CD8-positive, alpha-beta memory T cell (primary cell): ENCODE data around the gene CALR. TPM values are rescaled to one million over a fixed set of nuclear protein-coding genes. Genes with fewer than 3 reads are reported as not detected.

Source experiments
- CTCF ChIA-PET: fragments of 350-600 bp; sonication (Branson Sonifier 250); formaldehyde crosslinking; loops from one replicate; lab custom pipeline; 2021; ENCODE audit warnings: antibody characterized with exemption; lab: Charles Lee
- POLR2A ChIA-PET: fragments of 350-600 bp; sonication (Branson Sonifier 250); formaldehyde crosslinking; loops from one replicate; lab custom pipeline; 2021; ENCODE audit warnings: antibody characterized with exemption; lab: Charles Lee
- DNase-seq, 5 donors: peaks; one replicate each; pipeline versions ENCODE4 v3.0.0 to v3.0.0-alpha.2; 2020 to 2022; ENCODE audit warnings: mixed read lengths in 1 of 5
- H3K27ac ChIP-seq: one replicate; pipeline ENCODE4 v1.7.0; 2013; ENCODE audit warnings: low read depth, mild to moderate bottlenecking, low read length, moderate library complexity
- H3K27me3 ChIP-seq: 2 replicates; pipeline ENCODE4 v1.7.0; 2013; ENCODE audit warnings: low read length, mild to moderate bottlenecking; ENCODE audit not compliant: insufficient read depth, poor library complexity, severe bottlenecking
- H3K36me3 ChIP-seq: 2 replicates; pipeline ENCODE4 v1.7.0; 2013; ENCODE audit warnings: mild to moderate bottlenecking, low read length, moderate library complexity; ENCODE audit not compliant: insufficient read depth
- H3K4me1 ChIP-seq: 2 replicates; pipeline ENCODE4 v1.7.0; 2013; ENCODE audit warnings: mild to moderate bottlenecking, low read length, moderate library complexity; ENCODE audit not compliant: insufficient read depth
- H3K4me3 ChIP-seq: 2 replicates; pipeline ENCODE4 v1.7.0; 2013; ENCODE audit warnings: mild to moderate bottlenecking, low read length
- H3K9me3 ChIP-seq: 2 replicates; pipeline ENCODE4 v1.7.0; 2013; ENCODE audit warnings: mild to moderate bottlenecking, low read length
- H3K27ac Mint-ChIP-seq, 8 donors: one replicate each; pipeline ENCODE4 v1.8.0; 2020 to 2021; ENCODE audit warnings: mixed read lengths in 8 of 8, mild to moderate bottlenecking in 6 of 8, inconsistent platforms in 3 of 8, moderate library complexity in 3 of 8
- H3K27me3 Mint-ChIP-seq, 2 donors: one replicate each; pipeline ENCODE4 v1.8.0; 2020 to 2021; ENCODE audit warnings: mixed read lengths in 2 of 2, mild to moderate bottlenecking in 1 of 2, moderate library complexity in 1 of 2
- H3K36me3 Mint-ChIP-seq, 3 donors: one replicate each; pipeline ENCODE4 v1.8.0; 2020 to 2021; ENCODE audit warnings: mixed read lengths in 3 of 3, inconsistent platforms in 1 of 3, mild to moderate bottlenecking in 1 of 3
- H3K4me1 Mint-ChIP-seq, 3 donors: one replicate each; pipeline ENCODE4 v1.8.0; 2020 to 2021; ENCODE audit warnings: mixed read lengths in 3 of 3, inconsistent platforms in 1 of 3, mild to moderate bottlenecking in 1 of 3
- H3K4me3 Mint-ChIP-seq, 7 donors: one replicate each; pipeline ENCODE4 v1.8.0; 2020 to 2021; ENCODE audit warnings: mixed read lengths in 7 of 7, mild to moderate bottlenecking in 6 of 7, moderate library complexity in 4 of 7, inconsistent platforms in 2 of 7
- H3K9me3 Mint-ChIP-seq, 5 donors: one replicate each; pipeline ENCODE4 v1.8.0; 2020 to 2022; ENCODE audit warnings: mixed read lengths in 5 of 5, mild to moderate bottlenecking in 3 of 5, moderate library complexity in 2 of 5, inconsistent platforms in 1 of 5
- polyA plus RNA-seq: library from polyadenylated mRNA; unstranded; fragments of 300-500 nt; fragmentation: Illumina TruSeq; gene quantifications from one replicate; pipeline ENCODE4 v1.2.3, GENCODE V29; 2021
- total RNA-seq, 2 experiments: library from RNA; stranded (reverse); gene quantifications; one replicate each; pipeline ENCODE4 v1.2.3, GENCODE V29; 2021

CALR gene
- total and polyA plus RNA-seq, 3 experiments from 2014 or later = 174 to 843 (median 832) TPM

- peaks cover 12% of the 10 kb centered on the region for H3K36me3 ChIP-seq
- no peaks in the 10 kb centered on the region for H3K27me3 ChIP-seq
- peak overlapping the region in 4 of 8 donors; percentile 9 to 80 (median 38) for H3K27ac Mint-ChIP-seq
- peaks cover 12 to 20% (median 14%) of the 10 kb centered on the region in 3 donors for H3K4me1 Mint-ChIP-seq
- POLR2A ChIA-PET = no interaction called here
- peaks cover 3 to 35% (median 5%) of the 10 kb centered on the region in 3 donors for H3K36me3 Mint-ChIP-seq
- CTCF ChIA-PET = interaction anchor here (2.4 kb wide), 1 partner anchor 44 kb away, joined by 8 read pairs; no protein-coding TSS in a partner anchor
- no peaks in the 10 kb centered on the region for H3K9me3 ChIP-seq
- peaks cover 5% of the 10 kb centered on the region for H3K4me1 ChIP-seq
- no peak overlapping the region for H3K27ac ChIP-seq
- H3K4me3 Mint-ChIP-seq = peak overlapping the region in 1 of 7 donors; percentile 6
- H3K9me3 Mint-ChIP-seq = no peaks in the 10 kb centered on the region
- DNase-seq = no peak
- no peaks in the 10 kb centered on the region for H3K27me3 Mint-ChIP-seq
- H3K4me3 ChIP-seq = no peak overlapping the region
Observed at GRCh38 chr19:12921047-12921446, 17.4 kb upstream of the CALR start.

- no peak overlapping the region for H3K4me3 Mint-ChIP-seq
- peaks cover 5 to 48% (median 8%) of the 10 kb centered on the region in 3 donors for H3K36me3 Mint-ChIP-seq
- Histone ChIP-seq H3K27ac (no peak overlapping the region), H3K4me3 (no peak overlapping the region), H3K9me3 (no peaks in the 10 kb centered on the region), H3K4me1 (peaks cover 5% of the 10 kb centered on the region), H3K36me3 (peaks cover 23% of the 10 kb centered on the region), H3K27me3 (no peaks in the 10 kb centered on the region)
- H3K27me3 Mint-ChIP-seq = no peaks in the 10 kb centered on the region
- no peaks in the 10 kb centered on the region for H3K9me3 Mint-ChIP-seq
- peak overlapping the region in 3 of 8 donors; percentile 17 to 63 (median 54) for H3K27ac Mint-ChIP-seq
- no peak for DNase-seq
- peaks cover 8 to 16% (median 12%) of the 10 kb centered on the region in 3 donors for H3K4me1 Mint-ChIP-seq
- ChIA-PET CTCF (interaction anchor here (1.3 kb wide), 1 partner anchor 38 kb away, joined by 3 read pairs; no protein-coding TSS in a partner anchor), POLR2A (no interaction called here)
Observed at GRCh38 chr19:12922959-12923358, 15.4 kb upstream of the CALR start.

- H3K27ac Mint-ChIP-seq = peak overlapping the region in 1 of 8 donors; percentile 41
- peaks cover 3 to 10% (median 4%) of the 10 kb centered on the region in 3 donors for H3K4me1 Mint-ChIP-seq
- H3K4me1 ChIP-seq = no peaks in the 10 kb centered on the region
- CTCF ChIA-PET = interaction anchor here (1.0 kb wide), 1 partner anchor 40 kb away, joined by 3 read pairs; no protein-coding TSS in a partner anchor
- no peak overlapping the region for H3K4me3 ChIP-seq
- H3K9me3 Mint-ChIP-seq = no peaks in the 10 kb centered on the region
- H3K27ac ChIP-seq = no peak overlapping the region
- no peak overlapping the region for H3K4me3 Mint-ChIP-seq
- DNase-seq = no peak
- H3K27me3 ChIP-seq = no peaks in the 10 kb centered on the region
- H3K27me3 Mint-ChIP-seq = no peaks in the 10 kb centered on the region
- POLR2A ChIA-PET = no interaction called here
- peaks cover 8 to 63% (median 11%) of the 10 kb centered on the region in 3 donors for H3K36me3 Mint-ChIP-seq
- no peaks in the 10 kb centered on the region for H3K9me3 ChIP-seq
- H3K36me3 ChIP-seq = peaks cover 37% of the 10 kb centered on the region
Observed at GRCh38 chr19:12924621-12925310, 13.6 kb upstream of the CALR start.

- Mint-ChIP-seq H3K27ac (no peak overlapping the region), H3K4me3 (no peak overlapping the region), H3K9me3 (no peaks in the 10 kb centered on the region), H3K36me3 (peaks cover 3 to 59% (median 10%) of the 10 kb centered on the region in 3 donors), H3K4me1 (peaks cover 24 to 31% (median 27%) of the 10 kb centered on the region in 3 donors), H3K27me3 (no peaks in the 10 kb centered on the region)
- H3K4me3 ChIP-seq = no peak overlapping the region
- ChIA-PET POLR2A (no interaction called here), CTCF (interaction anchor here (1.2 to 1.5 kb wide), 2 partner anchors 35 to 170 kb away, joined by 4 read pairs; no protein-coding TSS in a partner anchor)
- DNase-seq = no peak
- peaks cover 23% of the 10 kb centered on the region for H3K4me1 ChIP-seq
- H3K27ac ChIP-seq = no peak overlapping the region
- H3K36me3 ChIP-seq = peaks cover 25% of the 10 kb centered on the region
- H3K27me3 ChIP-seq = no peaks in the 10 kb centered on the region
- H3K9me3 ChIP-seq = no peaks in the 10 kb centered on the region
Observed at GRCh38 chr19:12930002-12930645, 8.3 kb upstream of the CALR start.

GRCh38 chr19:12932392-12933286 lies 5.8 kb upstream of the CALR start:
- Histone ChIP-seq H3K36me3 (peaks cover 15% of the 10 kb centered on the region), H3K27me3 (no peaks in the 10 kb centered on the region), H3K9me3 (no peaks in the 10 kb centered on the region), H3K4me1 (peaks cover 34% of the 10 kb centered on the region), H3K27ac (peak overlapping the region; percentile 80), H3K4me3 (peak overlapping the region; percentile 89)
- DNase-seq = no peak
- H3K4me3 Mint-ChIP-seq = peak overlapping the region; percentile 92 to 99 (median 98)
- ChIA-PET POLR2A (interaction anchor here (0.5 to 2.9 kb wide), 3 partner anchors 14 to 892 kb away, joined by 5 to 12 read pairs (median 9); partner anchors contain the start of genes GCDH and SYCE2), CTCF (interaction anchor here (0.8 to 3.7 kb wide), 5 partner anchors 13 to 129 kb away, joined by 3 to 15 read pairs (median 4); partner anchors contain the start of gene SYCE2)
- peaks cover 3 to 43% (median 5%) of the 10 kb centered on the region in 3 donors for H3K36me3 Mint-ChIP-seq
- no peaks in the 10 kb centered on the region for H3K9me3 Mint-ChIP-seq
- H3K27me3 Mint-ChIP-seq = peaks cover 0 to 1% of the 10 kb centered on the region in 2 donors
- H3K4me1 Mint-ChIP-seq = peaks cover 25 to 34% (median 31%) of the 10 kb centered on the region in 3 donors
- peak overlapping the region in 7 of 8 donors; percentile 71 to 97 (median 94) for H3K27ac Mint-ChIP-seq

- CTCF ChIA-PET = interaction anchor here (0.8 to 3.7 kb wide), 6 partner anchors 9 to 128 kb away, joined by 3 to 15 read pairs (median 4); partner anchors contain the start of gene SYCE2
- Mint-ChIP-seq H3K4me1 (peaks cover 31 to 42% (median 34%) of the 10 kb centered on the region in 3 donors), H3K9me3 (no peaks in the 10 kb centered on the region), H3K4me3 (peak within 1 kb of the TSS; percentile 92 to 99 (median 98)), H3K27ac (peak within 1 kb of the TSS; percentile 77 to 97 (median 94)), H3K36me3 (peaks cover 3 to 40% (median 5%) of the 10 kb centered on the region in 3 donors), H3K27me3 (peaks cover 0 to 1% of the 10 kb centered on the region in 2 donors)
- Histone ChIP-seq H3K4me1 (peaks cover 37% of the 10 kb centered on the region), H3K9me3 (no peaks in the 10 kb centered on the region), H3K27ac (peak within 1 kb of the TSS; percentile 80), H3K36me3 (peaks cover 9% of the 10 kb centered on the region), H3K27me3 (no peaks in the 10 kb centered on the region), H3K4me3 (peak within 1 kb of the TSS; percentile 89)
- POLR2A ChIA-PET = interaction anchor here (0.5 to 2.9 kb wide), 5 partner anchors 15 to 892 kb away, joined by 3 to 12 read pairs (median 5); partner anchors contain the start of genes GCDH and SYCE2
- peak; percentile 74 to 89 (median 83) for DNase-seq
Observed at GRCh38 chr19:12933287-12934072, 4.9 kb upstream of the CALR start, which contains the start of gene FARSA. Gene FARSA, minus strand, starts transcription at chr19:12933711. Its CDS starts 15 bp downstream, at chr19:12933696.
